ENCODE results near the gene ASAH2B.

ASAH2B gene

GRCh38 chr10:50799595-50799994 lies 59.9 kb downstream of the ASAH2B start:
- DNase-seq, result no peak

DNA sequence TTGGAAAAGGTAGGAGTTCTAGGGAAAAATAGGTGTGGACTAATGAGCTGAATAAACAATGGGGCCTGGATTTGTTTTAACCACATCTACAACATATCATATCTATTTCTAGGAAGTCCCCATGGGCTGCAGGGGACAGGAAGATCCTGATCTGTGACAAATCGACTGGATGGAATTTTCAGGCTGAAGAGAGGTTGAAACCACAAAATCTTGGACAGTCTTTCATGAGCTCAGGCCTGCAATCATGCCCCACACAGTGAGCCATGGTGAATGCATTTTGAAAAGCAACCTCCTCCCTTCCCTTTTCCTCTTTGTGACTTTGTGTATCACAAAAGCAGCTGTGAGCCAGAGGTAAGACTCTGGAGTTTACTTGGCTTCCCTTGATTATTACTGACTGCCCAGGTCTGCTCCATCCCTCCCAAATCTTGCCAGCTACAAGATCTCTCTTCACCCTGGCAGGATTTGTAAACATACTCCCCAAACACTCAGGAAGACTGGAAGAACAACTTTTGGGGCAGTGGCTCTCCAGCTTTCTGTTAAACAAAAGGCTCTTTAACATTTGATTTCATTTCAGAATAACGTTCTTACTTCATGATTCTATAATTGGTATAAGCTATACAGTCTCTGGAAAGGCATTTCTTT lies 66.4 kb downstream of the ASAH2B start:
- DNase-seq, result no peak

- DNase-seq, result no peak
Observed at GRCh38 chr10:50807851-50808776, 68.4 kb downstream of the ASAH2B start.
